ENCODE data around the gene ESR1.

Gene ESR1

DNA sequence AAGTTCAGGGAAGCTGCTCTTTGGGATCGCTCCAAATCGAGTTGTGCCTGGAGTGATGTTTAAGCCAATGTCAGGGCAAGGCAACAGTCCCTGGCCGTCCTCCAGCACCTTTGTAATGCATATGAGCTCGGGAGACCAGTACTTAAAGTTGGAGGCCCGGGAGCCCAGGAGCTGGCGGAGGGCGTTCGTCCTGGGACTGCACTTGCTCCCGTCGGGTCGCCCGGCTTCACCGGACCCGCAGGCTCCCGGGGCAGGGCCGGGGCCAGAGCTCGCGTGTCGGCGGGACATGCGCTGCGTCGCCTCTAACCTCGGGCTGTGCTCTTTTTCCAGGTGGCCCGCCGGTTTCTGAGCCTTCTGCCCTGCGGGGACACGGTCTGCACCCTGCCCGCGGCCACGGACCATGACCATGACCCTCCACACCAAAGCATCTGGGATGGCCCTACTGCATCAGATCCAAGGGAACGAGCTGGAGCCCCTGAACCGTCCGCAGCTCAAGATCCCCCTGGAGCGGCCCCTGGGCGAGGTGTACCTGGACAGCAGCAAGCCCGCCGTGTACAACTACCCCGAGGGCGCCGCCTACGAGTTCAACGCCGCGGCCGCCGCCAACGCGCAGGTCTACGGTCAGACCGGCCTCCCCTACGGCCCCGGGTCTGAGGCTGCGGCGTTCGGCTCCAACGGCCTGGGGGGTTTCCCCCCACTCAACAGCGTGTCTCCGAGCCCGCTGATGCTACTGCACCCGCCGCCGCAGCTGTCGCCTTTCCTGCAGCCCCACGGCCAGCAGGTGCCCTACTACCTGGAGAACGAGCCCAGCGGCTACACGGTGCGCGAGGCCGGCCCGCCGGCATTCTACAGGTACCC is at the start of gene ESR1:
ESR1 (plus strand) TSS at position 170 of the 858 bp plus-strand sequence; CDS start at position 401, 231 bp downstream.
- DNase-seq = peak; percentile 6

DNA sequence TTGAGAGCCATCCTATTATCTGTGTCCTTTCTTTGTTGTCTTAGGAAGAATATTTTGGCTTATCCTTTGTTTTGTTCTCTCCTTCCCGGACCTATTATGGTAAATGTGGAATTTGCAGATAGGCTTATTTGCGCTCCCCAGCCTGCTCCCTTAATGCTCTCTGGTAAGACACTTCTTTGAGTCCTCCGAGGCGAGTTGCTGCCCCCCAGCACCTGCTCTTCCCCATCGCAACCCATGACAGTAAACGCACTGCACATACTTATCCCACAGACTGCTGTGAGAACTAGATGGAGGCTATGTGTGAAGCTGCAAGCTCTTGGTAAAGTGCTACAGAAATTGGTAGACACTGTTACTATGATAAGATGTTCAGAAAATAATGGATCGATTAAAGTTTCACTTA is 47.0 kb upstream of the ESR1 start:
- DNase-seq = no peak

DNA sequence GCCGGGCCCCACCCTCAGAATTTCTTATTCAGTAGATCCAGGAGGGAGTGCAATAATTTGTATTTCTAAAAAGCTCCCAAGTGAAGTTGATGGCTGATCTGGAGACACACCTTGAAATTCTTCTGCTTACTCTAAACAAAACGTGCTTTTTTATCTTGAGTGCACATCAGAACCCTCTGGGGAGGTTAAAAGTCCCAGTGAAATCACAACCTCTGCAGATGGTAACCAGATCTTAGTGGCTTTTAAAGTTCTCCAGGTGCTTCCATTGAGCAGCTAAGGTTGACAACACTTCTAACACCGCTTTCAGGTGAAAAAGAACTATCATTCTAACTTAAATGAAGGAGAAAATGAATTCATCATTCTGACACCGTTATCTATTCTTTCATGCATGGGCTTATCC is 45.6 kb upstream of the ESR1 start:
- DNase-seq = no peak

DNA sequence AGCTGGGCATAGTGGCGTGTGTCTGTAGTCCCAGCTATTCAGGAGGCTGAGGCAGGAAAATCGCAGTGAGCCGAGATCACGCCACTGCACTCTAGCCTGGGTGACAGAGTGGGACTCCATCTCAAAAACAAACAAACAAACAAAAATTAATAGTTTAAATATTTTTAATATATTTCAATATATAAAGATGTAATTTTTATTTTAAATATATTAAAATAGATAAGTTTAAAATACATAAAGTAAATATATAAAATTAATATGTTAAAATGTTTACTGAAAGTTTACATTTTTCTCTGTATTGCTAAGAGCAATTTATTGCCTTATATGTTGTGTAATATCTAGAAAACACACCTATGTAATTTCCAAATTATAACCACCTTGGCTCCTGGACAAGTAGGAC is 44.7 kb upstream of the ESR1 start:
- DNase-seq = no peak

DNA sequence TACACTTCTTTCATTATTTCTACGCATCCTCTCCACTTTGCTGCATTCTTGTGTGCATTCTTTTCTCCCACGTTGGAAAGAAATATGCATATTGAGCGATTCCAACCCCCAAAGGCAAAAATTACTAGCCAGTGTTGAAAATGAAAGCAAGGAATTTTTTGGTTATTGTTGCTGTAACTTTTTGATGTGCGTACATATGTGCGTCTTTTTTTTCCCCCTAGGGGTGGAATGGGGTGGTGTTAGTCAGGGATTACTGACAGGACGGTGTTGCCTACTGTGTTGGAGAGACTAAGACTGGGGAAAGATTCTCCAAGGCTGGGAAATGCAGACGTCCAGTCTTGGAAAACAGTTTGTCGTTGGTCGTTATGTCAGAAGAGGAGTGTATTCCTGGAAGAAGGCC is 44.2 kb upstream of the ESR1 start:
- DNase-seq = no peak

DNA sequence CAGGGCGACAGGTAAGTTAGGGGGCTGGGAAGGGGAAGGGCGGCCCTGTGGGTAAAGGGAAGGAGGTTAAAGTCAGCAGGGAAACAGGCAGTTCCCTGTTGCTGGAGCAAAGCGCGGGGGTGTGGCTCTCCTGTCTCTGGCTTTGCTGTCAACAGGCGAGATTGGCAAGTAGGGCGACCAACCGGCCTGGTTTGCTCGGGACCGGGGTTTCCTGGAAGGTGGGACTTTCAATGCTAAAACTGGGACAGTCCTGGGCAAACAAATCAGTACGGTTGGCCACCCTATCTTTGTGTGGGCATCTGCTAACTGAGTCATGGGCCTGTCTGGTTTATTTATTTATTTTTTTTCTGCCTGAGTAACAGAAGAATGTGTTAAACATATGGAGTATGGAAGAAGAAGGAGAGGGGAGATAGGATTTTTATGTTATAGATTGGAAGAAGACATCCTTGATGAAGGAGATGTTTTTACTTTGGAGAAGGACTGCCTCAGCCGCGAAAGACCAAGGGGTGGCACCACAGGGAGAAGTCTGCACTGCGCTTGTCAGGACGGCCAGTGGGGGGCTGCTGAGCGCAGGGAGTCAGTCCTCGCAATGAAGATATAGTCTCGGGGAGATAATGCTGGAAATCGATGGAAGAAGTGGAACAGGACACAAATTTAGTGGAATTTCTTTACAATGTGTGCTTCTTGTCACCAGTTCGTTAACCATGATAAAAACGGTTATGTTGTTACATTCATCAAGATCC is 43.4 kb upstream of the ESR1 start:
- DNase-seq = peak; percentile 79

DNA sequence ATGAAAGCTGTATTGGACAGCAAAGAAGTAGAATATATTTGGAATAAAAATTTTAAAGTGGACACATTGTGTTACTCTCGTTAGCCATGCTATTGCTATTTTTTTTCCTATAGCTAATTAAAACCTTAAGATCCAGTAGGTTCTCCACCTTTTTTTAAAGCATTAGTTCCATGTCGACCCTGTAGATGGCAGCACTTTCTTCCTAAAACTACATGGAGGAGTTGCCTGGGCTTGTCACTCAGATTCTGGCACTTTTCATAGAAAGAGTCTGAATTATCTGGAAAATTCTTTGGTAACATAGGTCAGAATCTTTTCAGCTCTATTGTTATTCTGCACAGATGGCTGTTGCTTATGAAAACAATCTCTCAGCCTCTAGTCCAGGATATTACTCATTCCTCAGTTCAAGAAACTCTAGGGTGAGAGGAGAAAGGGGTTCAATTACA is 42.0 kb upstream of the ESR1 start:
- DNase-seq = peak; percentile 76

DNA sequence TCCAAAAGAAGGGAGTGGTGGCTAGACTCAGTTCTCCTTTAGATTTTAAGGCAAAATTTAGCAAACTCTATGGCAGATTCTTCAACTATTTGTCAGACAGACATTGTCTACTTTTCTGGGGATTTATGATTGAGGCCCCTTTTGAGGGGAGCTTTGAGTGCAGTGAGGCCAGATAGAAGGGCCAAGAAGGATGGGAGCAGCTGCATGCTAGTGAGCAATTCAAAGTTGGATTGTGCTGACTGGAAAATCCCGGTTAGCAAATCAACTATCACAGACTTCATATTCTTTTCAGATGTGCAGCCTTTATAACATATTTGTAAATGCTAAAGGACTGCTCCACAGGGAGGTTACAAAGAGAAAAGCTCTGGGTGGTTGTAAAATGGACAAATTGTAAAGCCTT is 35.0 kb upstream of the ESR1 start:
- DNase-seq = no peak

DNA sequence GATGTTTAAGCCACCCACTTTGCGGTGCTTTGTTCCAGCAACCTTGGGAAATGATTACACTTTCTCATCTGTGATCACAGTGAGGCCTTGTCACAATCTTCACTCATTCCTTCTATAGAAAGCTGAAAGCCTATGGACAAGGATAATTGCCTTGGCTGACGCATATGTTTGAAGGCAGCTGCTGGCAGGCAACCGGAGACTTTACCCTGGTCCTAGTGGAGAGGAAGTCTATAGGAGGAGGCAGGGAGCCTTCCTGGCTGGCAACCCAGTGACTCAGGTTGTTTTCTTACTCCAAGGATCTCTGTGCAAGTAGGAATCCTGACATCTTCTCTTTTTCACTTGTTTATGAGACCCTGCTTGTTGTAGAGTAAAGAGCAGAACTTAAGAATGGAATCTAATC is 34.1 kb upstream of the ESR1 start:
- no peak for DNase-seq

DNA sequence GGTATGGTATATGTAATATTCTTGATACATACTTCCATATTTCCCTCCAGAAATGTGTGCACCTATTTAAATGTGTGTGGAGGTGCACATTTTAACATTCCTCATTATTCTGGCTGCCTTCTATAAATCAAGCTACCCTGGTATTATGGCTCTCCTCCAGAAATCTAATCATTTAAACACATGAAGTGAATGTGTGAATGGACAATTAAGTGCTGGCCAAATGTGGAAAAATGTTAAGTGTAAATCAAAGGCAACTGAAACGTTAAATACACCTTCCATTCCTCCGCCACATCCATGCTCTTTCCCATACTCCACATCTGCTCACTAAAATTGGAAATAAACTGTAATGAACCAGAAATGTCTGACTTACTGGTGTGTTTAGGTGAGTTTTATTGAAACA is 24.9 kb upstream of the ESR1 start:
- DNase-seq = no peak

DNA sequence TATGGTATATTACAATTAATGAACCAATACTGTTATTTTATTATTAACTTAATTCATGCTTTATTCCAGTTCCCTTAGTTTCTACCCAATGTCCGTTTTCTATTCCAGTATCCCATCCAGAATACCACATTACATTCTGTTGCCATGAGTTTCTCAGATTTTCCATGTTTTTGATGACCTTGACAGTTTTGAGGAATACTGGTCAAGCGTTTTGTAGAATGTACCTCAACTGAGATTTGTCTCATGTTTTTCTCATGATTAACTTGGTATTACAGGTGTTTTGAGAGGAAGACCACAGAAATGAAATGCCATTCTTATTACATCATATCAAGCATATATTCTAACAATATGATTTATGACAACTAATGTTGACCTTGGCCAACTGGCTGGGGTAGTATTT is 23.8 kb upstream of the ESR1 start:
- no peak for DNase-seq

DNA sequence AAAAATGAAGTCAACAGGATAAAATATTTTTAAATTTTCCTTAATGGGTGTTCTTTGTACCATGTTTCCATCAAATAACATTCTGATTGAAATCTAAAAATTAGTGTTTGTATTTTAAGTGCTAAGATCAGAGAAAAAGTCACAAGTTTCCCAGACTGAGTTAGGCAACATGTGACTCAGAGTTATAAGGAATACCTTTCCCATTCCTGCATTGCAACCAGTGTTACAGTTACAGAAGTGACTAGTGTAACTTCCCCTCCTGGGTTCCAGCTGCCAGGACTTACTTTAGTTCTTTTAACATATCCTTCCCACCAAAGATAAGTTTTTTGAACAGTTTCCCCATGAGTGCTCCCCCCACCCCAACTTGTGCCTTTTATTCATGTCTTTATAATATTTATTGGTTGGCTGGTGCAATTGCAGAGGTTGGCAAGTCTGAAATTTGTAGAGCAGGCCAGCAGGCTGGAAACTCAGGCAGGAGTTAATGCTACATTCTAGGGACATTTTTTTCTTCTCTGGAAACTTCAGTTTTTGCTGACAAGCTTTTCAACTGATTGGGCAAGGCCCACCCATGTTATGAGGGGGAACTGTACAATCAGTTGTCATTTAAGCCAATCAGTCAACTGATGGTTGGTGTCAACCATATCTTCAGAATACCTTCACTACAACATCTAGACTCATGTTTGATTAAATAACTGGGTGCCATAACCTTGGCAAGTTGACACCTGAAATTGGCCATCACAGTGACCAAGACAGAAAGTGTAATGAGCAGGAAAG is 22.9 kb upstream of the ESR1 start:
- DNase-seq = no peak

DNA sequence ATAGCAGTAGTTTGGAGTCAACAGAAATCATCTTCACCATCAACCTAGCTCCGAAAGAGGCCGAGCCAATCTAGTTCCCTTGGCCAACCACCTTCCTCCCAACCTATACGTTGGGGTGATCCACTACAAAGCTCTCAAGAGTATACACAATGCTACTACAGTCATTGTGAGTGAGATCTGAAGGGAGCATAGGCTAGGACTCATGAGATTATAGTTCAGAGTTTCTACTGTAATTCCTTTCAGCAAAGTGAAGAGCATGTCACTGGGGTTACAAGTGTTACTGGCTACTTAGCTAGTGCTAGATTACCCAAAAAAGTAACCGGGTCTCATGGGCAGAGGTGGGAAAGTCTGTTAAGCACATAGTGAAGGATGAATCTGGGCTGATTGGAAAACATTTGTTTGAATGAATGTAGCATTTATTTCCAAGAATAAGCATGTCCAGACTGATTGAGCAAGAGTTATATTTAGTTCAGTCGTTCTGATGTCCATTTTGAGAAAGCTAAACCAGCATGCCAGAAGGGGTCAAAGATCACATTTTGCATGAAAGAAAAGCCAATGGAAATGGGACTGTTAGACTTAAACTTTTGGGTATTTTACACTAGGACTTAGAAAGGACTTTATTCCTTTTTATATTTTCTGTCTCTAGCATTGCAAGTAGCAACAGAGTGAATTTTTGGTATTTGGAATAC is 10.5 kb upstream of the ESR1 start:
- DNase-seq = no peak

DNA sequence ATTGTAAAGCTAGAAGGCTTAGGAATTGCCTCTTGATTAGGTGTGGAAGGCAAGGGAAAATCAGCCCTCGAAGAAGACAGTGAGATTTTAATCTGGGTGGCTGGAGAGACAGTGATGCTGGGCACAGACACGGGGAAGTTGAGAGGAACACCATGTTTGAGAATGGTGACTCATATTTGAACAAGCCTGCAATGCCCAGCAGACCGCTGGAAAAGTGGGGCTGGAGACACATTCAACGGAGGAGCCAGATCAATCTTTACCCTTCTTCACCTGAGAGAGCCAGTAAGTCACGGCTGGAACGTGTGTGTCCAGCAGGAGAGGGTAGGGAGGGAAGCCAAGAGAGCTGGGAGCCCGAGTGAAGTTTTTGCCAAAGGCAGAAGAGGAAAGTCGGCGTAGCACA is 3.7 kb upstream of the ESR1 start:
- DNase-seq = no peak

DNA sequence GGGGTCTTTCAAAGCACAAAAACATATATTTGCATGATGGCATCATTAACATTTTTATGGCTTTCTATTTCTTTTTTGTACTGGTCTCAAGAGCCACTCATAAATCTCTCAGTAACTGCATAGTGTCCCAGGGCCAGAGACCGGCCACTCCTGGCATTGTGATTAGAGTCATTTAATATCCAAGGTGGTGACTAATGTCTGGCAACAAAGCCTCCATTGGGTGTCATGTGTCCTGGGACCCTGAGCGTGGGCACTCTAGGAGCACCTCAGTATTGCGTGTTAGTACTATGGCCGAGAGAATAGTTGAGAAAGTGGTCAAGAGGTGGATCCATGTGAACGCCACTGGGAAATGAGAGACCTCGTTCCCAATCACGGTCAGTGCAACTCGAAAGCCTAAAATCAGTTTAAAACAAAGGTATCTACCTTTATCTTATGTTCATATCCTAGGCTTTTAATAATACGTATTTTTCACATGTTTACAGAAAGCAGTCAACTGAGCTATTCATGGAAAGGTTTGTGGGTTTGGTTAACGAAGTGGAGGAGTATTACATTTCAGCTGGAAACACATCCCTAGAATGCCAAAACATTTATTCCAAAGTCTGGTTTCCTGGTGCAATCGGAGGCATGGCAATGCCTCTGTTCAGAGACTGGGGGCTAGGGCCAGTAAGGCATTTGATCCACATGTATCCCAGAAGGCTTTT is 2.7 kb upstream of the ESR1 start:
- DNase-seq = no peak

DNA sequence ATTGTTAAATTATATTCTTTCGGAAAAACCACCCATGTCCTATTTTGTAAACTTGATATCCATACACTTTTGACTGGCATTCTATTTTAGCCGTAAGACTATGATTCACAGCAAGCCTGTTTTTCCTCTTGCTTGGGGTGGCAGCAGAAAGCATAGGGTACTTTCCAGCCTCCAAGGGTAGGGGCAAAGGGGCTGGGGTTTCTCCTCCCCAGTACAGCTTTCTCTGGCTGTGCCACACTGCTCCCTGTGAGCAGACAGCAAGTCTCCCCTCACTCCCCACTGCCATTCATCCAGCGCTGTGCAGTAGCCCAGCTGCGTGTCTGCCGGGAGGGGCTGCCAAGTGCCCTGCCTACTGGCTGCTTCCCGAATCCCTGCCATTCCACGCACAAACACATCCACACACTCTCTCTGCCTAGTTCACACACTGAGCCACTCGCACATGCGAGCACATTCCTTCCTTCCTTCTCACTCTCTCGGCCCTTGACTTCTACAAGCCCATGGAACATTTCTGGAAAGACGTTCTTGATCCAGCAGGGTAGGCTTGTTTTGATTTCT is 2.1 kb upstream of the ESR1 start:
- no peak for DNase-seq

DNA sequence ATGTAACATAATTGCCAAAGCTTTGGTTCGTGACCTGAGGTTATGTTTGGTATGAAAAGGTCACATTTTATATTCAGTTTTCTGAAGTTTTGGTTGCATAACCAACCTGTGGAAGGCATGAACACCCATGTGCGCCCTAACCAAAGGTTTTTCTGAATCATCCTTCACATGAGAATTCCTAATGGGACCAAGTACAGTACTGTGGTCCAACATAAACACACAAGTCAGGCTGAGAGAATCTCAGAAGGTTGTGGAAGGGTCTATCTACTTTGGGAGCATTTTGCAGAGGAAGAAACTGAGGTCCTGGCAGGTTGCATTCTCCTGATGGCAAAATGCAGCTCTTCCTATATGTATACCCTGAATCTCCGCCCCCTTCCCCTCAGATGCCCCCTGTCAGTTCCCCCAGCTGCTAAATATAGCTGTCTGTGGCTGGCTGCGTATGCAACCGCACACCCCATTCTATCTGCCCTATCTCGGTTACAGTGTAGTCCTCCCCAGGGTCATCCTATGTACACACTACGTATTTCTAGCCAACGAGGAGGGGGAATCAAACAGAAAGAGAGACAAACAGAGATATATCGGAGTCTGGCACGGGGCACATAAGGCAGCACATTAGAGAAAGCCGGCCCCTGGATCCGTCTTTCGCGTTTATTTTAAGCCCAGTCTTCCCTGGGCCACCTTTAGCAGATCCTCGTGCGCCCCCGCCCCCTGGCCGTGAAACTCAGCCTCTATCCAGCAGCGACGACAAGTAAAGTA is 547 bp upstream of the ESR1 start:
- DNase-seq = peak; percentile 21

DNA sequence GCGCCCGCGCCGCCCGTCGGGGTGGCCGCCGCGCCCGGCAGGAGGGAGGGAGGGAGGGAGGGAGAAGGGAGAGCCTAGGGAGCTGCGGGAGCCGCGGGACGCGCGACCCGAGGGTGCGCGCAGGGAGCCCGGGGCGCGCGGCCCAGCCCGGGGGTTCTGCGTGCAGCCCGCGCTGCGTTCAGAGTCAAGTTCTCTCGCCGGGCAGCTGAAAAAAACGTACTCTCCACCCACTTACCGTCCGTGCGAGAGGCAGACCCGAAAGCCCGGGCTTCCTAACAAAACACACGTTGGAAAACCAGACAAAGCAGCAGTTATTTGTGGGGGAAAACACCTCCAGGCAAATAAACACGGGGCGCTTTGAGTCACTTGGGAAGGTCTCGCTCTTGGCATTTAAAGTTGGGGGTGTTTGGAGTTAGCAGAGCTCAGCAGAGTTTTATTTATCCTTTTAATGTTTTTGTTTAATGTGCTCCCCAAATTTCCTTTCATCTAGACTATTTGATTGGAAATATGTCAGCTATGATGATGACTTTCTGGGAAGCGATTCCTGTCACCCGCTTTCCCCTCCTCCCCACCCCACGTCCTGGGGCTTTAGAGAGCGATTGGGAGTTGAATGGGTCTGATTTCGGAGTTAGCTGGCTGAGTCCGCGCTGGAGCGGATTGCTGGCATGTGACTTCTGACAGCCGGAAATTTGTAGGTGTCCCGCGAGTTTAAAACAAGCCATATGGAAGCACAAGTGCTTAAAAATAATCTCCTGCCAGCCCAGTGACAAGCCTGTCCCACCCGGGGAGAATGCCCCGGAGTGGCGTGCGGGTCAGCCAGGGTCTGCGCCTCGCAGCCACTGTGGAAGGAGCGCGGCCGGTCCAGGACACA is 1.1 kb downstream of the ESR1 start:
- no peak for DNase-seq

DNA sequence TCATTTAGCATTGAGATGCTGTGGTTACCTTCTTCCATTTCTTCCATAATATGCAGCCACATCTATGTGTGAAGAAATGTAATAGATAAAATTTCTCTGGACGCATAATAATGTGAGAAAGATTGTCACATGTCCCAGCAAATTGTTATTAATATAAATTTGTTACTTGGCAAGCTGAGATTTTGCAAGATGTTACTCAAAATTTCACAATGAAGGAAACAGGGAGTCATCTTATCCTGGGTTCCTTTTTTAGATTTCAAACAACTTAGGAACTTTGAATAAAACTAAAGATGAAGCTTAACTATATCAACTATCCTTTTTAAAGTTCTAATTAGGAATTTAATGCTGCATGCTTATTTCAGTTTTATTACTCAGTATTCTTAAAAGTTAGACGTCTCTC is 3.6 kb downstream of the ESR1 start:
- DNase-seq = no peak

DNA sequence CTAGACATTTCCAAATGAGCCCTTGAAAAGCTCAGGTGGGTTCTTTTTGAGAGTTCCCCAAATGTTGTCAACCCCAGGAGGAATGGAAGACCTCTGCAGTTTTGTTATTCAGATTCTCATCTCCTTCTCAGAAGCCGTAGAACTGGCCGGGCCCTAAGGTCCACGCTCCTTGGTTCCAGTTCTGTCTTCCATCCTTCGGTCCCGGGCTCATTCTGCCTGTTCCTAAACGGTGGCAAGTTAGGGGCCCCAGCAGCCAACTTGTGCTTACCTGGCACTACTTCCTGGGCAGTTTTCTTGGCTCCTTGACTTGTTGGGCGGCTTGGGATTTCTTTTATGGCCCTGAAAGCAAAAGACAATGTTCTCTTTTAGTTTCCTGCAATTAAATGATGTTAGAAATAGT is 6.4 kb downstream of the ESR1 start:
- no peak for DNase-seq
